Omental fat pad (tissue), 4 donors: ENCODE measurements around the gene CADPS2. TPM values are rescaled to one million over a fixed set of nuclear protein-coding genes. Genes with fewer than 3 reads are reported as not detected.
"Not testable (repeated sequence)": the region's sequence is repeated elsewhere in the genome, so short reads cannot be mapped to it uniquely, and the experiment has no call there.

Experiments
- ATAC-seq: fragments of 150-250 bp; one replicate; pipeline ENCODE4 v1.9.1; 2016; ENCODE audit warnings: mild to moderate bottlenecking, moderate library complexity; ENCODE audit not compliant: low FRiP score
- DNase-seq: peaks from one replicate; pipeline ENCODE4 v3.0.0-alpha.2; 2019; ENCODE audit warnings: low spot score
- CTCF ChIP-seq, 3 donors: fragments of 450-650 bp; IDR thresholded peaks; one replicate each; pipeline ENCODE4 v1.5.1; 2016 to 2017; ENCODE audit warnings: antibody characterized with exemption in 3 of 3, mild to moderate bottlenecking in 3 of 3, moderate library complexity in 2 of 3
- total RNA-seq, 4 donors: library from RNA; depleted of rRNA; stranded (reverse); fragments of >200 nt; gene quantifications; one replicate each; pipeline ENCODE4 v1.1.0, GENCODE V29; 2016

Gene CADPS2
- total RNA-seq, 4 donors from 2014 or later: 15.3 to 41.9 (median 24.4) TPM

DNA sequence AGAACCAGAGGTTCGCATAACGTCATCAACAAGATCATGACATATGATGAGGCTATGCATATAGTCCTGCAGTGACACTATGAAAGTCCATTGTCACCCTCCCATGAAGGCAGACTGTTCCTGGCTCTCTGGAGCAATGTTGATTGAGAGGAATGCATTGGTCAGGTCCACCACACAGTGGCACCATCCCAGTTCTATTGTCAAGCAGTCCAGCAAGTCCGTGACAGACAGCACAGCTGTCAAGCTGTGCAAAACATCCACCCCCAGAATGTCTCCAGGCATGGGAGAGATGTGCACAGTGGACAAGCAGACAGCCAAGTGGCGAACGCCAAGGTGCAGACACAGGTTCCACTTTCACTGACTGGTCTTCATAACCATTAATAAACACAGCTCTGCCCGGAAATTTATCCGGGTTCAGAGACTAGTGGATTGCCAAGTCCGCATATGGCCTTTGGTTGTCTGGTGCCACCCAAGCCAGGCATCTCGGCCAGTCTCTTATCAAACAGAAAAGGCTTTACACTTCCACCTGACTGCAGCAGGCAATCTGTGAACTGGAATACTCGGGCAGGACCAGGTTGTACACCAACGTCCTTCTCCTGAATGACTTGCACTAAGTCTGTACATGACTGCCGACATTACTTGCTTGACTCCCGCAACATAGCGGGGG is 194.6 kb downstream of the CADPS2 start:
- no peak for TF ChIP-seq CTCF (IDR thresholded peaks at IDR 0.05)
- DNase-seq (no peak), ATAC-seq (no peak)

- DNase-seq (no peak), ATAC-seq (no peak)
- TF ChIP-seq CTCF (IDR thresholded peaks at IDR 0.05): no peak
Measured at GRCh38 chr7:122689346-122690109, 196.7 kb downstream of the CADPS2 start.

DNA sequence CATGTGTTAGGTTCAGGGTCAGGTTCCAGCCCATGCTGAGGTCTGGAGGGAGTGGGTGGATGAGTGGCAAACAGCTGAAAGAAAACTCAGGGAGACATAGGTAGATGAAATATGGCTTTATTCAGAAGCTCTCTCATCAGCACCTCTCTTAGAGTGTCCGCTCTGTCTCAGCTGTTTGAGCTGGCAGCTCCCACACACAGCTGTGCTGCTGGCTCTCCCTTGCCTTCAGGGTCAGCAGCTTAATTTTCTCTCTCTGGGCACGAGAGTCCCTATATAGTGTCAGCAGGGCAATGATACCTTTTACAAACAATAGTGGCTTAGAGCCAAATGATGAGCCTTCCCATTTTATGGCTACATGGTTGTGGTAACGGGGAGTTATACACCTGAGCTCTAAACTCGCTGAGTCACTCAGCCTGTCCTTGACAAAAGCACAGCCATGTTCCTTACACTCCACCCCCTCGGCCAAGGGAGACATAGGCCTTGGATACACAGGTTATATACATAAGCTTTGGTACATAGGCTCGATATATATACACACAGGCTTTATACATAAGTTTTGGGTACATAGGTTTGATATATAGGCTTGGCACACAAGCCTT is 197.8 kb downstream of the CADPS2 start:
- no peak for TF ChIP-seq CTCF (IDR thresholded peaks at IDR 0.05)
- ATAC-seq: no peak
- no peak for DNase-seq

DNA sequence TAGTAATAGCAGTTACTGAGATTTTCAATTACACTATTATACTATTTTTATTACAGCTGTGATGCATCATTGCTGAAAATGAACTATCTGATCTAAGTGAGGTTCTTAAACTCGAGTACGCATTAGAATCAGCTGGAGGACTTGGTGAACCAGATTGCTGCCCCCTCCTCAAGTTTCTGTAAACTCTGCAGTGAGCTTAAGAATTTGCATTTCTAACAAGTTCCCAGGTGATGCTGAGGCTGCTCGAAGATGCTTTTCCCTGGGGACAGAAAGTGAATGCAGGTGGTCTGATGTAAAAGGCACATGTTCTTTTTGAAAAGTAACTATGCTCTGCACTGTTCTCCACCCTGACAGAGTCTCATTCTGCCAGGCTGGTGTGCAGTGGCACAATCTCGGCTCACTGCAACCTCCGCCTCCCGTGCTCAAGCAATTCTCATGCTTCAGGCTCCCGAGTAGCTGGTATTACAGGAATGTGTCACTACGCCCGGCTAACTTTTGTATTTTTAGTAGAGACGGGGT is 199.8 kb downstream of the CADPS2 start:
- TF ChIP-seq CTCF (IDR thresholded peaks at IDR 0.05): no peak
- ATAC-seq (no peak), DNase-seq (no peak)

- DNase-seq (no peak), ATAC-seq (no peak)
- TF ChIP-seq CTCF (IDR thresholded peaks at IDR 0.05): no peak
Measured at GRCh38 chr7:122684504-122684903, 201.8 kb downstream of the CADPS2 start.

DNA sequence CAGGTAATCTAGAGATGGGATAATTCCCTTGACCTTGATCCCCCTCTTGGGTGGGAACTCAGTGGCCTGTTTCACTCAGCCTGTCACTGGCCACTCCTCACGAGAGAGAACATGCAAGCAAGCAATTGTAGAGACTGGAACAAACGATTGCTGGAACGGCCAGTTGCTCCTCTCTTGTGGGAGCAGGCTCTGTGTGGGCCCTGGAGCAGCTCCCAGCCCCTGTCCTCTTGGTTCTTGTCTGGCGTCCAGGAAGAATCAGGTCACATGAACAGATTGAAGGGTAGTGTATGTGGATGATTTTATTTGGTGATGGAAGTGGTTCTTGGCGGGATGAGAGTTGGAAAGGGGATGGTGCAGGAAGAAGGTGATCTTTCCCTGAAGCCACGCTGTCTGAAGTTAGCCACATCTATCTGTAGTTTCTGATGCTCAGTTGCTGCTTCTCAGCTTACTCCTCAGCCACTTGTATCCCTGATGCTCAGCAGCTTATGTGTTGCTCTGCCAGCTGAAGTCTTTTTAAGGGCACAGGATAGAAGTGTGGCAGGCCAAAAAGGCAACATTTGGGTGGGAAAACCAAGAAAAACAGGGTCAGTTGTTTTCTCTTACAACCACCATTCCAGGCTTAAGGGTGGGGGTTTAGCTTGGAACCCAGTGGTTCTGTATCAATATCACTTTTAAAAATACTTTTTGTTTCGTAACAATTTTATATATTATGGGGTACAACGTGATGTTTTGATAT is 203.3 kb downstream of the CADPS2 start:
- ATAC-seq (no peak), DNase-seq (no peak)
- no peak for TF ChIP-seq CTCF (IDR thresholded peaks at IDR 0.05)

- ATAC-seq: not testable (repeated sequence)
Measured at GRCh38 chr7:122681186-122681585, 205.1 kb downstream of the CADPS2 start.

More at GRCh38 chr7:122681186-122681585, 205.1 kb downstream of the CADPS2 start:
- DNase-seq: not testable (repeated sequence)
